AG09309 (cell line): ENCODE measurements around the gene HPRT1.

Experiments used
- DNase-seq: peaks from one replicate; pipeline ENCODE4 v3.0.0-alpha.2; 2010; ENCODE audit warnings: low read depth
- H3K4me3 ChIP-seq: 2 replicates; pipeline ENCODE4 v1.5.1; 2011; ENCODE audit warnings: mild to moderate bottlenecking, low read depth, low read length, moderate library complexity; ENCODE audit not compliant: control insufficient read depth
- TF ChIP-seq, protein P1 (sequence below): IDR thresholded peaks from 2 replicates; pipeline ENCODE4 v1.5.1; 2011; ENCODE audit warnings: mild to moderate bottlenecking, low read depth, low read length, inconsistent platforms; ENCODE audit not compliant: insufficient read depth, control insufficient read depth; ENCODE audit errors: missing control alignments

HPRT1 gene

DNA sequence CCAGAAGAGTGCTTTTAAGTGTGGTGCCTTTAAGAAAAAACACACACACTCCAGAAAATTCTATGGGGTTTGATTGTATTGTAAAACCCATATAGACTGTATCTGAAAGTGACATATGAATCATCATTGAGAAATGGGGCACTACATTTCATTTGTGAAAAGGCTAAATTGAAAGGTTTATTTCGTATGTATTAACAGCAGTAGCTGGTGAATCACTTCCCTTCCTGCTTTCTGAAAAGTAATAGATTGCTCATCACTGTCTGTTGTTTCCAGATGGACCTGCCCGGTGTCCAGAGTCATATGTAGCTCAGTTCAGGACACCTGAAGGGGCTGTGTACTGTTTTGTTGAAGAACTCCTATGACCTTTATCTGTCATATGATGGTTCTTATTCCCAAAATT lies 28.1 kb upstream of the HPRT1 start:
- TF ChIP-seq, protein P1, sequence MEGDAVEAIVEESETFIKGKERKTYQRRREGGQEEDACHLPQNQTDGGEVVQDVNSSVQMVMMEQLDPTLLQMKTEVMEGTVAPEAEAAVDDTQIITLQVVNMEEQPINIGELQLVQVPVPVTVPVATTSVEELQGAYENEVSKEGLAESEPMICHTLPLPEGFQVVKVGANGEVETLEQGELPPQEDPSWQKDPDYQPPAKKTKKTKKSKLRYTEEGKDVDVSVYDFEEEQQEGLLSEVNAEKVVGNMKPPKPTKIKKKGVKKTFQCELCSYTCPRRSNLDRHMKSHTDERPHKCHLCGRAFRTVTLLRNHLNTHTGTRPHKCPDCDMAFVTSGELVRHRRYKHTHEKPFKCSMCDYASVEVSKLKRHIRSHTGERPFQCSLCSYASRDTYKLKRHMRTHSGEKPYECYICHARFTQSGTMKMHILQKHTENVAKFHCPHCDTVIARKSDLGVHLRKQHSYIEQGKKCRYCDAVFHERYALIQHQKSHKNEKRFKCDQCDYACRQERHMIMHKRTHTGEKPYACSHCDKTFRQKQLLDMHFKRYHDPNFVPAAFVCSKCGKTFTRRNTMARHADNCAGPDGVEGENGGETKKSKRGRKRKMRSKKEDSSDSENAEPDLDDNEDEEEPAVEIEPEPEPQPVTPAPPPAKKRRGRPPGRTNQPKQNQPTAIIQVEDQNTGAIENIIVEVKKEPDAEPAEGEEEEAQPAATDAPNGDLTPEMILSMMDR, result no peak
- DNase-seq, result peak; percentile 16
- H3K4me3 ChIP-seq, result no peak overlapping the region

DNA sequence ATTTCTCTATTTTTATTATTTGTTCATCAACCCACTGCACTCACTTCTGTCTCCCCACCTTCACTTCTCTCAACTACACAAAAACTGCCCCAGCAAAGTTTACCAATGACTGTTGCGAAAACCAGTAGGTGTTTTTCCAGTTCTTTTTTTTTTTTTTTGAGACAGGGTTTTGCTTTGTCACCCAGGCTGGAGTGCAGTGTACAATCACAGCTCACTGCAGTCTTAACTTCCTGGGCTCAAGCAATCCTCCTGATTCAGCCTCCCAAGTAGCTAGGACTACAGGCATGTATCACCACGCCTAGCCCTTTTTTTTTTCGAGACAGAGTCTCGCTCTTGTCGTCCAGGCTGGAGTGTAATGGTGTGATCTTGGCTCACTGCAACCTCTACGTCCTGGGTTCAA lies 24.1 kb upstream of the HPRT1 start:
- no peak overlapping the region for H3K4me3 ChIP-seq
- TF ChIP-seq, protein P1, result no peak
- DNase-seq, result no peak

DNA sequence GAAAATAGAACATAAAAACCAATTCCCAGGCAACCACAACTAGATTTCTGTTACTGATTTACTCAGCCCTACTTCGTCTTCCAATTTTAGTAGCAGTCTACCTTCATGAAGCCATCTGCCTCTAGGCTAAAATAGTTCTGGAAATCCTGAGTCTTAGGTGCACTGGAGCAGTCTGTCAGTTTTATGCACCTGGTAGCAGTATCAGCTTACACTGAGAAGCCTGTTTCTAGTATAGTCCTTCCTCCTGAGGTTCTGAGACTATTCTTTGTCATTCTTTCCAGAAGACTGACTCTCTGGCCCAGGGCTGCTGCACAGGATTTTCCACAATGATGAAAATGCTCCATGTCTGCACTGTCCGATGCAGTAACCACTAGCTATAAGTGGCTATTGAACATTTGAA lies 16.9 kb upstream of the HPRT1 start:
- TF ChIP-seq, protein P1, result no peak
- no peak overlapping the region for H3K4me3 ChIP-seq
- no peak for DNase-seq

DNA sequence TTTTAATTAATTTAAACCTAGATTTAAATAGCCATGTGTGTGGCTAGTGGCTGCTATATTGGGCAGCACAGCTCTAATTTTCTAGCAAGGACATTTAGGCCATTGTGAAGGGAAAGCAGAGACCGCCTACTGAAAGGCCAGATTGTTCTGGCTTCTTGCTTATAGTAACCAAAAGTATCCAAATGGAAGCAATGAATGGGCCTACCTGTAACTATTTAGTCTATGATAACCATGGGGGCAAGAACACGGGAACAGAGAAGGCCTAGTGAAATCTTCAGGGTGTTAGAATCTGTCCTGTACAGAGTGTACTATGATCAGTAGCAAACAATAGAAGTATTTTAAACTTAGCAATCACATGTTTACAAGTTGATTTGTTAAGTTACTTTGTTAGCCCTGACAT lies 16.5 kb upstream of the HPRT1 start:
- DNase-seq, result no peak
- TF ChIP-seq, protein P1, result no peak
- no peak overlapping the region for H3K4me3 ChIP-seq

DNA sequence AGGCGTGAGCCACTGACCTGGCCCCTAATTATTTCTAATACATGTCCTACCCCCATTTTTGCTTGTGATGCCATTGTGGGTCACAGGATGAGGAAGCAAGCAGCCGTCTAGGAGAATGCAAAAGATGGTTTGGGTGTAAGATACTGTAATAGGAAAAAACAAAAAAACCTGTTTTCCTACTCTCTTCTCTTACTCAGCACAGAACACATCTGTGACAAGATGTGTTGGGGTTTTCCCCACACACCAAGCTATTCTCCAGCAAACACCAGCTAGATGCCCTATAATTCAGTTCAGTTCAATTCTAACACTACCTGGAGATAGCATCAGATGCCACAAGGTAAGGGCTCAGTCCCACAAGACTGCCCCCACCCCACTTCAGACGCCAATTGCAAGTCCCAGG lies 15.3 kb upstream of the HPRT1 start:
- TF ChIP-seq, protein P1, result no peak

DNA sequence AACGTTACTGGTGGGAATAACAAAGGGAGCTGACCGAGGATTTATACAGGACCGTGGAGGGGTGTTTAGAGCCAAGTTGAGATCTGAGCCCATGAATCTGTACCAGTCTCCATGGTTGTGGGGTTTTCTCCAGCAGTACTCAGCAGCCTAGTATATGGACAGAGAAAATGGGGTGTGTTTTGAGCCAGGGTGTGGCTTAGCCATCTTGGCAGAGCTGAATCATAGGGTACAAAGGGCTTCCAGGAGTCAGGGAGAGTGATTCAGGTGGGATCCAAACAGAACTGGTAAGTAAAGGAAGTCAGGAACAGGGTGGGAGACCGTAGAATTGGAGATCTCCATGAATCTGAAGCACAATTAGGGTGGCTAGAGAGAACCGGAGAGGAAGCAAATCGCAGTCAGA lies 7.4 kb upstream of the HPRT1 start:
- DNase-seq, result no peak
- H3K4me3 ChIP-seq, result no peak overlapping the region
- TF ChIP-seq, protein P1, result no peak

More for the DNA sequence above, 15.3 kb upstream of the HPRT1 start:
- no peak for DNase-seq
- no peak overlapping the region for H3K4me3 ChIP-seq

DNA sequence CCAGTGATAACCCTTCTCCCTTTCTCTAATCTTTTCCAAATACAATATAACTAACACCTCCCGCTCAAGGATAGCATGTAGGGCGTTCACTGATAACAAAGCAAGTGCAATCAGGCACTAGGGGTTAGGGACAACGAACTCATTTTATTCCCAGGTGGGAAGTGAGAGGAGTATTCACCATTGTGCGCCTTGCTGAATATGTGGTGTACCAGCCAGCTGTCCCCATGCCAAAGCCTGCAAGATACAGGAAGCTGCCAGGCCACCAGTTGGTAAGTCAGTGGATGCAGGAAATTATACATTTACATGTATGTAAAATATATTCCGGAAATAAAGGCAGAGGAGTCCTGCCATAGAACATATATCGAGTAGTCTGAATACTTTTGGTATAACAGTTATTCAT lies 6.3 kb upstream of the HPRT1 start:
- no peak for DNase-seq
- TF ChIP-seq, protein P1, result no peak
- no peak overlapping the region for H3K4me3 ChIP-seq
